Thyroid gland (tissue), 4 donors: ENCODE results near the gene SLC6A5.

Experiments
- CTCF ChIP-seq, 6 experiments: fragments of 200-600 bp in 3 of 6; fragments of 450-650 bp in 3 of 6; sonication (generic) in 3 of 6; IDR thresholded peaks; one replicate each; pipeline ENCODE4 v1.5.1; 2016 to 2019; ENCODE audit warnings: antibody characterized with exemption in 6 of 6, mild to moderate bottlenecking in 2 of 6, inconsistent platforms in 1 of 6, moderate library complexity in 1 of 6
- POLR2A ChIP-seq, 2 donors: fragments of 450-650 bp; IDR thresholded peaks; one replicate each; pipeline ENCODE4 v1.6.1; 2017; ENCODE audit warnings: antibody characterized with exemption in 2 of 2, mild to moderate bottlenecking in 2 of 2, moderate library complexity in 1 of 2

- TF ChIP-seq CTCF (IDR thresholded peaks at IDR 0.05) (no peak), POLR2A (IDR thresholded peaks at IDR 0.05) (no peak)
Measured at GRCh38 chr11:20661445-20661844, 62.0 kb downstream of the SLC6A5 start.
